SK-N-SH treated with all-trans-retinoic acid at 6 μM for 48 hours (cell line): ENCODE measurements around the gene IL36G.

Experiments used
- CSDC2 ChIP-seq: fragments of 250-450 bp; sonication (Bioruptor Pico); IDR thresholded peaks from 2 replicates; pipeline ENCODE4 v1.5.0; 2020; ENCODE audit warnings: mild to moderate bottlenecking, moderate library complexity
- RARB ChIP-seq: fragments of 250-450 bp; sonication (Bioruptor Pico); IDR thresholded peaks from 2 replicates; pipeline ENCODE4 v1.8.0; 2021; ENCODE audit warnings: mild to moderate bottlenecking, moderate library complexity
- ZNF70 ChIP-seq: fragments of 450-650 bp; formaldehyde crosslinking; IDR thresholded peaks from 2 replicates; pipeline ENCODE4 v1.5.0; 2020; ENCODE audit warnings: mild to moderate bottlenecking, moderate library complexity
- TF ChIP-seq, protein P1 (sequence below): fragments of 250-450 bp; sonication (Bioruptor Pico); IDR thresholded peaks from 2 replicates; pipeline ENCODE4 v1.8.0; 2020; ENCODE audit warnings: mild to moderate bottlenecking, moderate library complexity, borderline replicate concordance

DNA sequence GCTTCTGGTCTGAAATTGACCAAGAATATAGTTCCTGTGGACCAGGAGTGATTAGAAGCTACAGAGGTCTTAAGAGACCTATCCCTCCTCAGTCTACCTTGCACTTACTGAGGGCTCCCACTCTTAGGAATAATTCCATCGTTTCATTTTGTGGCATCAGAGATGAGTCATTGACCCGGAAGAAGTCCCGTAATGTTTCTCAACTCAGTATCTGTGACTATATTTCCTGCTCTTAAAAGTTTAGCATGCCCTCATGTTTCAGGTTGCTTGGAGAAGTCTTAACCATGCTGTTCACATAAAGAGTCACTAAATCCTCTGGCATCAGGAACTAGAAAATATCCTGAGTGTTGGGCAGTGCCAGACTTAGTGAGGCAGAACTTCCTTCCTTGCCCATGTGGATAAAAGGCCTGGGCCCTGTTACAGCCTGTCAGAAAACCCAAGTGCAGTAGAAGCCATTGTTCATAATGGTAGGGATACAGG is 27.3 kb downstream of the IL36G start, which contains the start of gene IL36A:
- TF ChIP-seq RARB (CRISPR knock-in tag) (no peak), ZNF70 (CRISPR knock-in tag) (no peak), CSDC2 (CRISPR knock-in tag) (no peak)
- TF ChIP-seq, protein P1, sequence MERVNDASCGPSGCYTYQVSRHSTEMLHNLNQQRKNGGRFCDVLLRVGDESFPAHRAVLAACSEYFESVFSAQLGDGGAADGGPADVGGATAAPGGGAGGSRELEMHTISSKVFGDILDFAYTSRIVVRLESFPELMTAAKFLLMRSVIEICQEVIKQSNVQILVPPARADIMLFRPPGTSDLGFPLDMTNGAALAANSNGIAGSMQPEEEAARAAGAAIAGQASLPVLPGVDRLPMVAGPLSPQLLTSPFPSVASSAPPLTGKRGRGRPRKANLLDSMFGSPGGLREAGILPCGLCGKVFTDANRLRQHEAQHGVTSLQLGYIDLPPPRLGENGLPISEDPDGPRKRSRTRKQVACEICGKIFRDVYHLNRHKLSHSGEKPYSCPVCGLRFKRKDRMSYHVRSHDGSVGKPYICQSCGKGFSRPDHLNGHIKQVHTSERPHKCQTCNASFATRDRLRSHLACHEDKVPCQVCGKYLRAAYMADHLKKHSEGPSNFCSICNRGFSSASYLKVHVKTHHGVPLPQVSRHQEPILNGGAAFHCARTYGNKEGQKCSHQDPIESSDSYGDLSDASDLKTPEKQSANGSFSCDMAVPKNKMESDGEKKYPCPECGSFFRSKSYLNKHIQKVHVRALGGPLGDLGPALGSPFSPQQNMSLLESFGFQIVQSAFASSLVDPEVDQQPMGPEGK (CRISPR knock-in tag) = no peak
